GF-D8 (cell line): Measurements from ENCODE around the gene OSBPL6.
A peak's percentile ranks its signal among the peaks of the same experiment; 100 is the strongest.

ENCODE experiments used
- DNase-seq: peaks from one replicate; lab custom pipeline; 2025; lab: John Stamatoyannopoulos, UW

OSBPL6 gene

DNA sequence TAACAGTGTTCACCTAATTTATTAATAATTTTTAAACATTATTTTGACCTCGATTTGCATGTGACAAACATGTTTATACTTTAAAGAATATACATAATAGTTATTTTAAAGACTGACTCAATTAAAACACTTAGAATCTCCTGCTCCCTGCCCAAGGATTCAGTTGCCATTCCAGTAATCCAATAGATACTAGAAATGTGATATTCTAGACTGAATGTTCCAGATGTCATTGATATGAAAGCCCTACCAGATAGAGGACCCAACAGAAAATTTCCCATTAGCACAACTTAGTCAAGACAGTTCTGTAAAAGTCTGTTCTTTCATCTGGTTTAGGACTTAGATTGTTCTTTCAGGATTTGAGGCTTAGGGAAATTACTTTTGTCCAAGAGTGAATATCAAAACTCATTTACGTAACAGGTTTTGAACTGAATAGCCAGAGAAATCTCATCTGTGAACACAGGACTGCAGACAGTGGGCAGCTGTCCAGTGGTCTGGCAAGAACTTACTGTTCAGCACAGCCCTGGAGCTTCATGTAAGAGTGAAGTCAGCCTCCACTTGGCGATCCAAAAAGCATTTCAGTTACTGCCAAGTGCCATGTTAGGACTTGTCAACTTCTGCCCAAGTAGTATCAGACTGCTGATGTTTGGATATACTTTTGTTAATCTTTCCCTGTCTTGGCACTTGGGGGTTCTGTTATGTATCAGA lies 77.5 kb downstream of the OSBPL6 start:
- DNase-seq = no peak

GRCh38 chr2:178273787-178274360 lies 79.6 kb downstream of the OSBPL6 start:
- no peak for DNase-seq

DNA sequence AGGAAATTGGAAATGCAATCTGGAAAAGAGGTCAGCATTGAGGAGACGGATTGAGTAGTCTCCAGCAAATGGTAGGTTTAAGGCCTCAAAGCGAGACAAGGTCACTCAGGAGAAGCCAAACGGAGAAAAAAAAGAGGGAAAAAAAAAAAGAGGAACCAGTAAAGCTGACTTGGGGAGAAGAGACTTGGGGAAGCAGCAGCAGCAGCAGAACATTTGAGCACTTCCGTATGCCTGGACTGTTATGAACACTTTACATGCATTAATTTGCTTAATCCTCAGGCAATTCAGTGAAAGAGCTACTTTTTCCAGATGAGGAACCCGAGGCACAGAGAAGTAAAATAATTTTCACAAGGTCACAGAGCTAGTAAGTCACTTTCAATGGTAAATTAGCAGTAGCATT lies 81.3 kb downstream of the OSBPL6 start:
- DNase-seq = peak; percentile 20

- DNase-seq = no peak
Observed at GRCh38 chr2:178277741-178278197, 83.5 kb downstream of the OSBPL6 start.

- no peak for DNase-seq
Observed at GRCh38 chr2:178279142-178279541, 84.8 kb downstream of the OSBPL6 start.

DNA sequence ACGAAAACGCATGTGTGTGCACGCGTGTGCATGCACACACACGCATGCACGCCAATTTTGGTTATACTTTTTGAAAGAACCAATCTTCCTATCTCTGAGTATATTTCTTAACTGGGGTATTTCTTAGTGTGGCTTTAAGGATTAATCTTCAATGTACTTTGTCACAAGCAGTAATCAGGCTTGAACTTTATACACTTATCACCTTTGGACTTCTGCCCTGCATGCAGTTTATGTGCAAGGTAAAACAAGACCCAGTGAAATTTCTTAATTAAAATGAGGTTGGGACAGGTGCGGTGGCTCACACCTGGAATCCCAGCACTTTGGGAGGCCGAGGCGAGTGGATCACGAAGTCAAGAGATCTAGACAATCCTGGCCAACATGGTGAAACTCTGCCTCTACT lies 85.3 kb downstream of the OSBPL6 start:
- no peak for DNase-seq

DNA sequence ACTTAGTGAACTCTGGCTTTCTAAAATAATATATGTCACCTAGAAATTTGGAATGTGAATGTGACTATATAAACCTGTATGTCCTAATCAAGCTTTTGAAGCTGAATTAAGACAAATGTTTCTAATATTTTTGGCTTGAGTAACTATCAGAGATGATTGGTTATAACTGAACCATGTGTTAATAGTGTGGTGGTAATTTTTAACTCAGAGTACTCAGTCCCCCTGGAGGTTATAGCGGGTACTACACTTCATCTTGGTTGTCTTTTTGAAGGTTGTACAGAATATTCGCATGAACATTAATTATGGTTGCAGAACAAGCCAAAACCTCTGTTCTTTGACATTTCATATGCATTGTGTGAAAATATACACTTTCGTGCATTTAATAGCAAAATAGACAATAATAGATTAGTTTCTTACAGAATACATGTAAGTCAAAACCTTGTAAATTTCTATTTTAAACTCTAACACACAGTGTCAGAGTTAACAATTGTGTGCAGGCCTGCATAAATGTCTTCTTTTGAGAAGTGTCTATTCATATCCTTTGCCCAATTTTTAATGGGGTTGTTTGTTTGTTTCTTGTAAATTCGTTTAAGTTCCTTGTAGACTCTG lies 86.0 kb downstream of the OSBPL6 start:
- DNase-seq = no peak

GRCh38 chr2:178282075-178282815 lies 87.9 kb downstream of the OSBPL6 start:
- DNase-seq = no peak

- DNase-seq = no peak
Observed at GRCh38 chr2:178283341-178283918, 89.1 kb downstream of the OSBPL6 start.

DNA sequence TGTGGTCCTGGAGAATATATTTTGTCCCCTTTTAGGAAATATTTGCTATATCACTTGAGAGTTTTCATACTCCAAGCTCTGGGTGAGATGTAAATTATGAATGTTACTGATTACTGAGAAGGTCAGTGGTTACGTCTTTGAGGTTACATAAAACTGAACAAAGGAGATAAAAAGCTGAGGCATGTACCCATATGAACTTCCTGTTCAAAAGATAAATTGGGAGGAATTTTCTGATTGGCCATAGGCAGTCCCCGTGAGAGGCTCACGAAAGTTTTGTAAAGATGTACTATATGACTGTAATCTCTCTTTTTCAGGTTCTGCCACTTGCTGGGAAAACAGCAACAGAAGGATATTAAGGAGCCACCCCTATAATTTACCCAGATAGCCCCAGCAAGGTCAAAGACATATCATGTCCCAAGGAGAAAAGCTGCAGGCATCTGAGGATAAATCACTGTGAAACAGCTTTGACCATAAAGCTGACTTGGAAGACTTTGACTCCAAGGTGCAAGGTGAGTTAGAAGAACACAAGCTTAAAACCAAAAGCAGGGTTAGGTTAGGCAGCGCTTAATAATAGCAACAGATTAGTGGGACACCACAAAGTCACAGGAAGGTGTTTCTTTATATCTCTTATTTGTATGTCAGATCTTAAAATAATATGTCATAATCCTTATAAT lies 90.4 kb downstream of the OSBPL6 start:
- DNase-seq = no peak

- no peak for DNase-seq
Observed at GRCh38 chr2:178285287-178285615, 90.9 kb downstream of the OSBPL6 start.

GRCh38 chr2:178286636-178287035 lies 92.3 kb downstream of the OSBPL6 start:
- no peak for DNase-seq

- DNase-seq = no peak
Observed at GRCh38 chr2:178287652-178288344, 93.5 kb downstream of the OSBPL6 start.

- DNase-seq = no peak
Observed at GRCh38 chr2:178291703-178292102, 97.4 kb downstream of the OSBPL6 start.

DNA sequence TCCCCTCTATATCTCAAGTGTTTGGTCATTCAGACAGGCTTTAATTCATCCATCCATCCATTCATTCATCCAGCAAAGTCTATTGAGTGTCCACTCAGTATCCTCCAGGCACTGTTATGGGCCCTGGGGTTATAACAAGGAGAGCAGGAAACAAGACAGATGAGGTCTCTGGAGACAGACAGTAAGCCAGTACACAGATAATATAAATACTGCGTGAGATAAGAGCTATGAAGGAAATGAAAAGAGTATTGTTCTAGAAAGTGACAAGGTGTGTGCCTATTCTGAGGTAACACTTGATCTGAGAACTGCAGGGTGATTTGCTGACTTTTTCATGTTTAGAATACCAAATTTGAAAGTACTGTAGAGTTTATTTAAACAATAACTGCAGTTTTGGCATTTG lies 98.3 kb downstream of the OSBPL6 start:
- DNase-seq = no peak

DNA sequence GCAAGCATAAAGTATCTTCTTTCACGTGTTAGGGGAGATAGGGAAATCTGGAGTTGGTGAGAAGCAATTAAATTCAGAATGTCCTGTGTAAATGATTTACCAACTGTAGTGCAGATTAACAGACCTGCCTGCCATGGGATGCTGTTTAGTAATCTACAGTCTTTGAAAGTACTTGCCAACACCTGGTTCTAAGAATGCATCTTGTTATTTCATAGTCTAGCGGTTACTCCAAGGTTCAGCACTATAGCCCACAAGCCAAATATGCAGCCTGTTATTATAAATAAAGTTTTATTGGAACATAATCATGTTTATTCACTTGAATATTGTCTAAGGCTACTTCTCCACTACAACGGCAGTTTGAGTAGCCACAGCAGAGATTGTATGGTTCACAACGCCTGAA lies 100.8 kb downstream of the OSBPL6 start:
- no peak for DNase-seq

DNA sequence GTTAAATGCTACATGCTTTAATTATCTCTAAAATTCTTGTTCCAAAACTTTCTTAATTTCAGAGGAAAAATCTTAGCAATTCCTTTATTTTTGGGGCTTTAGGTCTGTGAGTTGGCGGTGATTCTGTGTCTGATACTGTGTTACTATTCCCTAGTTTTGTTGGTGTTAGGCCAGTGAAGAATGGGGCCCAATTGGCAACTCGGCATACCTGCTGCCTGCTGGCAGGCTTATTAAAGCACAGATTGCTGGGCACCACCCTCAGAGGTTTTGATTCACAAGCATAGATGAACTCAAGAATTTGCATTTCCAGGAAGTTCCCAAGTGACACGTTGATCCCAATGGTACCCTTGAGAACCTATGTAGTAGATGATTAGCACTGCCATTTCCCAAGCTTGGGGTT lies 101.6 kb downstream of the OSBPL6 start:
- no peak for DNase-seq

GRCh38 chr2:178296394-178297090 lies 102.2 kb downstream of the OSBPL6 start:
- DNase-seq = no peak

DNA sequence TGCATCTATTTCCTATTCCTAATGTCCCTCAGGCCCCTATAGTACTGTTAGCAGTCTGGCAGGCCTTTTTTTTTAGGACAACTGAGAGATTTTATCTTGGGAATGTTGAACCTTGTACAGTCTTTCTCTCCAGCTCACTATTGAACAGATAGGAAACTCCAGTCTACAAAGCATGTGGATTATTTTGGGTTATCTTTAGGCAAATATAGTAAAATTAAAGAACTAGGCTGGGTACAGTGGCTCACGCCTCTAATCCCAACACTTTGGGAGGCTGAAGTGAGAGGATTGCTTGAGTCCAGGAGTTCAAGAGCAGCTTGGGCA lies 102.7 kb downstream of the OSBPL6 start:
- DNase-seq = no peak

GRCh38 chr2:178298785-178299212 lies 104.5 kb downstream of the OSBPL6 start:
- no peak for DNase-seq
